CD4-positive, alpha-beta T cell (primary cell): ENCODE data around the gene KIF26B. TPM values are rescaled to one million over a fixed set of nuclear protein-coding genes. Genes with fewer than 3 reads are reported as not detected.

Experiments used
- ATAC-seq: fragments of 200-7000 bp; cut with Tn5 transposase; one replicate; pipeline ENCODE4 v1.10.0; 2022; ENCODE audit warnings: mild to moderate bottlenecking; ENCODE audit not compliant: poor library complexity
- CTCF ChIA-PET: fragments of 350-600 bp; sonication (Branson Sonifier 250); formaldehyde crosslinking; loops from one replicate; lab custom pipeline; 2021; ENCODE audit warnings: antibody characterized with exemption, inconsistent platforms; lab: Charles Lee
- POLR2A ChIA-PET: fragments of 350-600 bp; sonication (Branson Sonifier 250); formaldehyde crosslinking; loops from one replicate; lab custom pipeline; 2021; ENCODE audit warnings: antibody characterized with exemption, inconsistent platforms; lab: Charles Lee
- DNase-seq, 14 experiments: peaks; one replicate each; pipeline ENCODE4 v3.0.0-alpha.2; 2013 to 2020; ENCODE audit warnings: mixed read lengths in 2 of 14
- H3K27ac ChIP-seq, 2 donors: one replicate each; pipeline versions ENCODE4 v1.5.1 to v1.7.0; 2013; ENCODE audit warnings: low read length in 2 of 2, low read depth in 1 of 2, mild to moderate bottlenecking in 1 of 2
- H3K27me3 ChIP-seq, 2 experiments: 1 replicate in 1 of 2; 2 replicates in 1 of 2; pipeline versions ENCODE4 v1.6.1 to v1.7.0; 2013; ENCODE audit warnings: low read length in 2 of 2, control low read depth in 1 of 2, mild to moderate bottlenecking in 1 of 2, moderate library complexity in 1 of 2; ENCODE audit not compliant: insufficient read depth in 2 of 2, control insufficient read depth in 1 of 2
- H3K36me3 ChIP-seq: one replicate; pipeline ENCODE4 v1.6.1; 2013; ENCODE audit warnings: low read length, control low read depth; ENCODE audit not compliant: insufficient read depth
- H3K4me1 ChIP-seq: one replicate; pipeline ENCODE4 v1.6.1; 2013; ENCODE audit warnings: low read length, control low read depth; ENCODE audit not compliant: insufficient read depth
- H3K4me3 ChIP-seq: one replicate; pipeline ENCODE4 v1.5.1; 2013; ENCODE audit warnings: mild to moderate bottlenecking, low read length, moderate library complexity
- H3K9me3 ChIP-seq, 2 experiments: 1 replicate in 1 of 2; 2 replicates in 1 of 2; pipeline versions ENCODE4 v1.6.1 to v1.7.0; 2013; ENCODE audit warnings: low read length in 2 of 2, mild to moderate bottlenecking in 2 of 2, control low read depth in 1 of 2, moderate library complexity in 1 of 2; ENCODE audit not compliant: control insufficient read depth in 1 of 2, insufficient read depth in 1 of 2
- H3K27ac Mint-ChIP-seq: one replicate; pipeline ENCODE4 v1.8.0; 2020; ENCODE audit warnings: mixed read lengths
- H3K27me3 Mint-ChIP-seq: one replicate; pipeline ENCODE4 v1.8.0; 2021; ENCODE audit warnings: mixed read lengths
- H3K36me3 Mint-ChIP-seq: one replicate; pipeline ENCODE4 v1.8.0; 2021; ENCODE audit warnings: low read depth, mixed read lengths
- H3K4me1 Mint-ChIP-seq: one replicate; pipeline ENCODE4 v1.8.0; 2021; ENCODE audit warnings: low read depth, mixed read lengths
- H3K4me3 Mint-ChIP-seq: one replicate; pipeline ENCODE4 v1.8.0; 2020; ENCODE audit warnings: mild to moderate bottlenecking, mixed read lengths
- H3K9me3 Mint-ChIP-seq: one replicate; pipeline ENCODE4 v1.8.0; 2020; ENCODE audit warnings: mixed read lengths
- CTCF ChIP-seq: fragments of 200-600 bp; IDR thresholded peaks from one replicate; pipeline ENCODE4 v1.8.0; 2022; ENCODE audit warnings: antibody characterized with exemption, mild to moderate bottlenecking
- intact Hi-C, 2 experiments: fragments of 100-400 bp; cut with DNase I in 1 of 2; cut with micrococcal nuclease in 1 of 2; formaldehyde crosslinking; loops; one replicate each; pipeline versions ENCODE4 v1.15.1 to v1.9.0; 2023 to 2025; cut with DNase I, micrococcal nuclease
- total RNA-seq, 174 experiments: library from RNA in 2 of 174; stranded (reverse) in 2 of 174; gene quantifications; one replicate each; pipeline ENCODE4 v1.2.3 and lab custom pipeline; 2021 to 2026

The KIF26B gene
- total RNA-seq, 2 experiments from 2014 or later = 0.03 TPM; not detected in 1

DNA sequence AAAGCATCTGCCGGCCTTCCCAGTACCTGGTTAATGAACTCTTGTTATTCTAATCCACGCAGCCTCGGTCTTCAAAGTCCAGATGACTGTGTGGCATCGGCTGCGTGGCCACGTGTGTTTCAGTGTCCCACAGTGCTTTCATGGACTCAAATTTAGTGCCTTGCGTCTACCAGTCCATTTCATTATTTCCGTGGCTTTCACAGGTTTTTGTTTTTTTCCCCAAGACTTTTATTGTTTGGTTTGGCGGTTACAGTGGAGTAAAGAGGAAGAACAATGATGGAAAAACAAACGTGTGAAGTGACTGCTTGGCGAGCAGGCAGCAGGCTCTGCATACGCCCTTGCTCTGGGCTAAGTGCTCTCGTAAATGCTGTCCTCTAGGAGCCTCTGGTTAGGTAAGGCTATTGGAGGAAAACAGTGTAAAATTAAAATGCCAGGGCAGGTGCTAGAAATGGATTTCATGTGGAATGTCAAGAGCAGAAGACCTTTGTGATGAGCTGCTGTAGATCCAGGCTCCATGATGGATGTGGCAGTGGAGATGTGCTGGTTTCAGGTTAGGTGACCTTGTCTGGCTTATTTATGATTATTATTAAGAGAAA is 536.3 kb downstream of the KIF26B start:
- intact Hi-C loops = no loop called here
- Histone ChIP-seq H3K4me3 (no peak overlapping the region), H3K36me3 (no peaks in the 10 kb centered on the region), H3K4me1 (no peaks in the 10 kb centered on the region), H3K9me3 (peaks cover 0 to 55% of the 10 kb centered on the region in 2 experiments), H3K27ac (no peak overlapping the region), H3K27me3 (peaks cover 0 to 2% of the 10 kb centered on the region in 2 experiments)
- no peaks in the 10 kb centered on the region for H3K36me3 Mint-ChIP-seq
- DNase-seq = no peak
- no peak overlapping the region for H3K4me3 Mint-ChIP-seq
- no peak for TF ChIP-seq CTCF
- no peaks in the 10 kb centered on the region for H3K4me1 Mint-ChIP-seq
- H3K9me3 Mint-ChIP-seq = no peaks in the 10 kb centered on the region
- CTCF ChIA-PET = no interaction called here
- H3K27ac Mint-ChIP-seq = no peak overlapping the region
- ATAC-seq = no peak
- no peaks in the 10 kb centered on the region for H3K27me3 Mint-ChIP-seq
- POLR2A ChIA-PET = no interaction called here

DNA sequence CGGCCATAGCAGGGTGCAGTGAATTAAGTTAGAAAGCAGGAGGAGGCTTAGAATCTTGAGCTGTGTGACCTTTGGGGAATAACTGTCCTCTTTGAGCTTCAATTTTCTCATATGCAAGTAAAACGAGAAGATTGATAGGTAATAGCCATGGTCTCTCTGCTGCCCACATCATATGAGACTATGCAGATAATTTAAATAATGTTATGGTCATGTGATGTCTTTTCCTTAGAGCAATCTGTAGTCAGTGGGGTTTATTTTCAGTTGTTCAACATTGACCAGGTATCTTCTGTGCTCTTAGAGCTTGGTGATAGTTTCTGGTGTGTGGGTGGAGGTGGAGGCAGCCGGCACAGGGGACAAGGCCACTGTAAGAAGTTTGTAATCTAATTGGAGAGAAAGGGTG is 537.1 kb downstream of the KIF26B start:
- Histone ChIP-seq H3K9me3 (peaks cover 0 to 49% of the 10 kb centered on the region in 2 experiments), H3K27me3 (peaks cover 0 to 2% of the 10 kb centered on the region in 2 experiments), H3K36me3 (no peaks in the 10 kb centered on the region), H3K4me1 (no peaks in the 10 kb centered on the region), H3K4me3 (no peak overlapping the region), H3K27ac (no peak overlapping the region)
- no peak overlapping the region for H3K27ac Mint-ChIP-seq
- no peaks in the 10 kb centered on the region for H3K9me3 Mint-ChIP-seq
- H3K4me3 Mint-ChIP-seq = no peak overlapping the region
- no peaks in the 10 kb centered on the region for H3K36me3 Mint-ChIP-seq
- no peaks in the 10 kb centered on the region for H3K27me3 Mint-ChIP-seq
- no peak for ATAC-seq
- intact Hi-C loops = no loop called here
- TF ChIP-seq CTCF = no peak
- no peak for DNase-seq
- CTCF ChIA-PET = no interaction called here
- no peaks in the 10 kb centered on the region for H3K4me1 Mint-ChIP-seq
- POLR2A ChIA-PET = no interaction called here

DNA sequence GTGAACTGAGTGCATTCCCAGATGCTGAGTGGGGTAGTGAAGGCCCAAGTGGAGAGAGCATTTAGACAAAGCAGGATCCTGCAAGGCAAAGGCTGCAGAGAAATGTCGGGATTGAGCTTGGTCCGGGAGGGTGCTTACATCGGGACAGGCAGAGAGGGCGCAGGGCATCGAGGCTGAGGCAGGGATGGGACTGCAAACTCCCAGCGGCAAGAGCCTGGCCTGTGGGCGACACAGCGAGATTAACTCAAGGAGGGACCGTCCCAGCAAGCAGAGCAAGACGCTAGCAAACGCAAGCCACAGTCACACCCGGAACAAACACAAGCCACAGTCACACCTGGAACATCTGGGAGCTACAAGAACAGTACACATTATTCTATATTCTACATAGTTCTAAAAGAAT is 537.5 kb downstream of the KIF26B start:
- Mint-ChIP-seq H3K27me3 (no peaks in the 10 kb centered on the region), H3K36me3 (no peaks in the 10 kb centered on the region), H3K4me3 (no peak overlapping the region), H3K27ac (no peak overlapping the region), H3K4me1 (no peaks in the 10 kb centered on the region), H3K9me3 (no peaks in the 10 kb centered on the region)
- no peak for TF ChIP-seq CTCF
- no peak for ATAC-seq
- ChIA-PET CTCF (no interaction called here), POLR2A (no interaction called here)
- no peak overlapping the region for H3K4me3 ChIP-seq
- H3K36me3 ChIP-seq = no peaks in the 10 kb centered on the region
- no peak for DNase-seq
- no peaks in the 10 kb centered on the region for H3K4me1 ChIP-seq
- intact Hi-C loops = no loop called here
- peaks cover 0 to 2% of the 10 kb centered on the region in 2 experiments for H3K27me3 ChIP-seq
- H3K9me3 ChIP-seq = peaks cover 0 to 45% of the 10 kb centered on the region in 2 experiments
- no peak overlapping the region for H3K27ac ChIP-seq
